HK-2 (cell line): ENCODE data around the gene ALG11.
"Not testable (repeated sequence)": the region's sequence is repeated elsewhere in the genome, so short reads cannot be mapped to it uniquely, and the experiment has no call there.

ENCODE experiments used
- DNase-seq: peaks from one replicate; pipeline ENCODE4 v3.0.0-alpha.2; 2018; ENCODE audit not compliant: unreplicated experiment

The ALG11 gene, protein sequence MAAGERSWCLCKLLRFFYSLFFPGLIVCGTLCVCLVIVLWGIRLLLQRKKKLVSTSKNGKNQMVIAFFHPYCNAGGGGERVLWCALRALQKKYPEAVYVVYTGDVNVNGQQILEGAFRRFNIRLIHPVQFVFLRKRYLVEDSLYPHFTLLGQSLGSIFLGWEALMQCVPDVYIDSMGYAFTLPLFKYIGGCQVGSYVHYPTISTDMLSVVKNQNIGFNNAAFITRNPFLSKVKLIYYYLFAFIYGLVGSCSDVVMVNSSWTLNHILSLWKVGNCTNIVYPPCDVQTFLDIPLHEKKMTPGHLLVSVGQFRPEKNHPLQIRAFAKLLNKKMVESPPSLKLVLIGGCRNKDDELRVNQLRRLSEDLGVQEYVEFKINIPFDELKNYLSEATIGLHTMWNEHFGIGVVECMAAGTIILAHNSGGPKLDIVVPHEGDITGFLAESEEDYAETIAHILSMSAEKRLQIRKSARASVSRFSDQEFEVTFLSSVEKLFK

DNA sequence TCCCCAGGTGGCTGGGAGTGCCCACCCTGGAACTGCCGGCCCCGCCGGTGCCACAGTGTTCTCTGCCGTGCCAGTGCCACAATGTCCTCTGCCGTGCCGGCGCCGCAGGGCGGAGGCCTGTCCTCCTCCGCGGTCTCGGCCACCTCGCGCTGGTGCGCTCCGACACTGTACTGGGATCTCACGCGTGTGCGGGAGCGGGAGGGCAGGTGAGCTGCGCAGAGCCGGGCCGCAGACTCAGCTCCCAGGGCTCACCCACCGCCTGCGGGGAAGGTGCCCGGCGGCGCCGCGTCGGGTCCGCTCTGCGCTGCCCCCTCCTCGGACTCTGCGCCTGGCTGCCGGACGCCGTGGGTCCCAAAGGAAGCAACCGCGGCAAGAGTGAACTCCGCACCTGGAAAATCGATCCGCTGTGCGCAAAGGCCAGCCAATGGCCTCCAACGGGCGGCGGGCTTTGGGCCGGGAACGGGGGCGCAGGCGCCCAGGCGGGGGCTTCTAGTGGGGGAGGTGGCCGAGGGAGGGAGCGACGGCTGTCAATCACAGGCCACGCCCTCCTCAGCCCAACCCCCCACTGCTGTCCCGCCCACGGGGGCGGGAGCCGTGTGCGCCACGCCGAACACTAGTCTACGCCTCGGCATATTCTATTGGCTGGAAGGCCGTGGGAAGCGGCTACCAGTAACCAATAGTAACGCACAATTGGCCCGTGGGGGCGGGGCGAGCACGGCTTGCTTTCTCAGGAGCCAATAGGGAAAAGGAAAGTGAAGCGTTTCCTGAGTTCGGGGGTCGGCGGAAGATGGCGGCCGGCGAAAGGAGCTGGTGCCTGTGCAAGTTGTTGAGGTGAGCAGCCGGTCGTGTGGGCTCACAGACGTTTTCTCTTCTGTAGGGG, at the start of gene ALG11:
Gene ALG11 (plus strand): TSS at position 767 of the 880 bp plus-strand sequence. CDS start 21 bp downstream, at position 788.
- peak; percentile 97 for DNase-seq

DNA sequence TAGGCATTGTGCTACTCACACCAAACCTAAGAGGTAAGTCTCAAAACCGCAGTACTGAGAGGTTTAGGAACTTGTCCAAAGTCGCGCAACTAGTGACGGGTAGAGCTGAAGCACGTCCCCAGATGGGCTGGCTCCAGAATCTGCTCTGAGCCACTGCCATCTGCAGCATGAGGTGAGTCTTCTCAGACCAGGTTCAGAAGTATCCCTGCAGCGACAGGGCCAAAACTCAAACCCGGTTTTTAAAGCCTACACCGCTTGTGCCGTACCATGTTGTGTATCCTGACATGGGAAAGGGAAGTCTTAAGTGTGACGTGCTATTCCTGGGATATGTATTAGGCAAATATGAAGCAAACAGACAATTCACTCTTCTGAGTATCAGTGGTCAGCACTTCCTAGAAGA, 46.0 kb upstream of the ALG11 start:
- DNase-seq: no peak

DNA sequence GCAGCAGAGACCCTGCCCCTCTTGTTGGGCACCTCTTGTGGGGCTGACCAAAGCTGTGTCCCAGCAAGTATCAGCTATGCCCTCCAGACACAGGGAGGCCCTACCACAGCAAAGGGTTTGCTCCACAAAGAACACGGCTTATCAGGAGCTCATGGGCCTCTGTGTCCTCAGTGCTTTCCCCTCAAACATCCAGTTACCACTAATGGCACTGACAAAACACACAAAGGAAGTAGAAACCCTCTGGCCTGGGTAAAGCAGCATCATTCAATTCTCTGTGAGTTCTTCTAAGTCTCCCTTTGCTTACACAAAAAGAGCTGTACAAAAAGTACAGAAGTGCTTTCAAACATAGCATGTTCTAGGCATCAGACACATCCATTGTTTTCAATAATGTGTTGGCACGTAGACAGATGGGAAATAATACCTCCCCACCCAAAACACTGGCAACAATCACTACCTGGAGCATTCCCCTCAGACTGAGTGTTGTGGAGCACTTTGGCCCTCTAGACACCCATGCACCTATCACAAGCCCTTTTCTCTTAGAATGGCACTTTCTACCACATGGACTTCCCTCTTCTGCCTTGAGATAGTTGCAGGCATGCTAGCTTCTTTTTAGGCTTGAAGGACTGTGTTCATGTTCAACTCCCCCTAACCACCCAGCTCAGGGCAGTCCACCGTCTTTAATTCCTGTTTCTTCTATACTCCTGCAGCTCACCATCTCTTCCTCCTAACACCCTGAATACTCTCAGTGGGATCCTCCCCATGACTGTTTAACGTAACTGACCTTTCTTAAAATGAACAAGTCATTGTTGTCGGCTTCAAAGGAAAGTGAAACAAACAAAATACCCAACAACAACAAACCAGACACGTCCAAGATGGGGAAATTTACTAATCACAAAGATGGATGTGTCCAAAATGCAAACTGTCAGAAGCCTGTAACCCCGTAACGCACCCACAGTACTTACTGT, 44.4 kb upstream of the ALG11 start:
- DNase-seq: no peak

DNA sequence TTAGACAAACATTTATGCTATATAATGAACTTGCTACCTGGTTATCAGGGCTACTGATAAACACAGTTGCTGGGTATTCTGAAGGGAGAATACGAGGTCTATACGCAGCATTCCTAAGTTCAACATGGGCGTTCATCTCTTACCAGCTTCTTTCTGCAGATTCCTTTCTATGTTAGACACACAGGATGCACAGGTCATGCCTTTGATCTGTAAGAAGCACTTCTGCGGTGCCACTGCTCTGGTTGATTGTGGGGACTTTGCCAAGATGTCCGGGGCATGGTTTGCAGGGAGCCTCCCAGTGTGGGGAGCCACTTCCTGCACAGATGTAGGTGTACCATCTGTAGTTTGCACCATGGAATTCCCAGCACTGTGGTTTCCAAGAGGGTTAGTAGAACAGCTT, 41.8 kb upstream of the ALG11 start:
- no peak for DNase-seq

DNA sequence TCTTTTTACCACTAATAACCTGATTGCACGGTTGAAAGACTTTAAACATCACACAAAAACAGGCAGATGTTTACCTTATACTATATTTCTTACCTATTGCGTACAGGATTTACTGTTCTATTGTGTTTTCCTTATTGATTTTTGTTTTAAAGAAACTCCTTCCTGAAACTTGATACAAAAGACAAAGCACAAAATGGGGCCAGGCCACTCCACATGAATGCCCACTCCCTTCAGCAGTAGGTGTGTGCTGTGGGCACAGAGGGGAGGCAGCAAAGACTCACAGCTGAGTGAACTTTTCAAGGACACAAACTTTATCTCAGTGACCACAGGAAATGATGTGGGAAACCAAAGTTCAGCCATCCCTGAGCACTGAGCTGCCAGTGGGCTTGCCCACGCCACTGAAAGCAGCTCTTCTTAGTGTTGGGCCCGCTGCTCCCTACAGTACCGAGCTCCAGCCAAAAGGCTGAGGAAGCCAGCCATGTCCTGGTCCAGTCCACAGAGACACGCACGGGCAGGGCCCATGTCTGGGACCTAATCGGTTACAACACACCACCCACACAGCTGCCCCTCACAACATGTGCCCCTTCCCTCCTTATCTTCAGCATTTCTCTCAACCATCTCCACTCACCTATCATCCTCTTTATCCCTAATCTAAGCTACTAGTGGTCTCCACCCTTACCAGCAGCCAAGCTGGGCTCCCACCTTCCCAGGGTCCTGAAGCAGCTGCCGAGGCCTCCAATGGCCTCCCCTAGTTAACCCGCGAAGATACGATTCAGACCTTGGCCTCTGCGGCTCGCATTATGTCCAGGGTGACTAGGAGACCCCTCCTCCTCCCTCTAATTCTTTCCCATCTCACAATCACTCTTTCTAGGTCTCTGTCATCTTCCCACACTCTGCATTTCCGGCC, 40.4 kb upstream of the ALG11 start:
- no peak for DNase-seq

DNA sequence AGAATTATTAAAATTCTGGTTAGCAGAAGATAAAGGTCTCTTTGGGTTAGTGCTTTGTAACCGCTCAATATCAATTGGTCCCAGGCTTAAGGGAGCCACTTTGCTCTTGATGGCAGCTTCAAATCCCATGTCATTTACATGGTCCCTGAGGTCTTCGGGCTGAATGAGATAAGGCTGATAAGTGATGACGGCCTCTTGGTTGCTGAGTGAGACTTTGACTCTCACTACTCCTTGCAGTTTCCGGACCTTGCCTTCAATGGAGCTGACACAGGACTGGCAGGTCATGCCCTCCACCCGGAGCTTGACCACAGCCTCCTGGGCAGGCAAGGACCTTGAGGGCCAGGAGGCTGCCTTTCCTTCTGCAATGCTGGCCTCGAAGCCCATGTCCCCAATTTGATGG, 37.7 kb upstream of the ALG11 start:
- no peak for DNase-seq

DNA sequence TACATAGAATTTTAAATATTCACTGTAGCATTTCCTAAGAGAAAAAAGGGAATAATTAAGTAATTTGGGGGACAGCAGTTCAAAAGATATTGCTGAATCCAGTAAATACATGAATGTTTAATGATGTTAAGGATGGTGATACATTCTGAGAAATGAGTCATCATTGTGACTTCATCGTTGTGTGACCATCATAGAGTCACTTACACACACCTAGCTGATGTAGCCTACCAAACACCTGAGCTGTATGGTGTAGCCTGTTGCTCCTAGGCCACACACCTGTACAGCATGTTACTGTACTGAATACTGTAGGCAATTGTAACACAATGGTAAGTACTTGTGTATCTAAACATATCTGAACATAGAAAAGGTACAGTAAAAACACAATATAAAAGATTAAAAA, 35.8 kb upstream of the ALG11 start:
- DNase-seq: no peak

DNA sequence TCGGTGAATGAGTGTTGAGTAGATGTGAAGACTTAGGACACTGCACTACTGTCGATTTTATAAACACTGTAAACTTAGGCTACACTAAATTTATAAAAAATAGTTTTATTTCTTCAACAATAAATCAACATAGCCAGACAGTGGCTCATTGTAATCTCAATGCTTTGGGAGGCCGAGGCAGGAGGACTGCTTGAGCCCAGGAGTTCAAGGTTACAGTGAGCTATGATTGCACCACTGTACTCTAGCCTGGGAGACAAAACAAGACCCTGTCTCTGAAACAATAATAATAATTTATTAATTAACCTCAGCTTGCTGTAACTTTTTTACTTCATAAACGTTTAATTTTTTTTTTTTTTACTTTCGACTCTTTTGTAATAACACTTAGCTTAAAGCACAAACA, 35.3 kb upstream of the ALG11 start:
- no peak for DNase-seq

DNA sequence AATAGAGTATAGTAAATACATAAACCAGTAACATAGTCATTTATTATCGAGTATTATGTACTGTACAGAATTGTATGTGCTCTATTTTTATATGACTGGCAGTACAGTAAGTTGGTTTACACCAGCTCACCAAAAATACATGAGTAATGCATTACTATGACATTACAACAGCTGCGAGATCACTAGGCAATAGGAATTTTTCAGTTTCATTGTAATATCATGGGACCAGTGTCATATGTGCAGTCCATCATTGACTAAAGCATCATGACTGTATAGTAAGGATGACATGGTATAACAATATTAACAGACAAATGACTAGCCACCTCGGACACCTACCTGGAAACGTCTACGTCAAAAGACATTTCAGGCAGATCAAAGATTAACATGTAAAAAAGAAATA, 34.6 kb upstream of the ALG11 start:
- DNase-seq: no peak

DNA sequence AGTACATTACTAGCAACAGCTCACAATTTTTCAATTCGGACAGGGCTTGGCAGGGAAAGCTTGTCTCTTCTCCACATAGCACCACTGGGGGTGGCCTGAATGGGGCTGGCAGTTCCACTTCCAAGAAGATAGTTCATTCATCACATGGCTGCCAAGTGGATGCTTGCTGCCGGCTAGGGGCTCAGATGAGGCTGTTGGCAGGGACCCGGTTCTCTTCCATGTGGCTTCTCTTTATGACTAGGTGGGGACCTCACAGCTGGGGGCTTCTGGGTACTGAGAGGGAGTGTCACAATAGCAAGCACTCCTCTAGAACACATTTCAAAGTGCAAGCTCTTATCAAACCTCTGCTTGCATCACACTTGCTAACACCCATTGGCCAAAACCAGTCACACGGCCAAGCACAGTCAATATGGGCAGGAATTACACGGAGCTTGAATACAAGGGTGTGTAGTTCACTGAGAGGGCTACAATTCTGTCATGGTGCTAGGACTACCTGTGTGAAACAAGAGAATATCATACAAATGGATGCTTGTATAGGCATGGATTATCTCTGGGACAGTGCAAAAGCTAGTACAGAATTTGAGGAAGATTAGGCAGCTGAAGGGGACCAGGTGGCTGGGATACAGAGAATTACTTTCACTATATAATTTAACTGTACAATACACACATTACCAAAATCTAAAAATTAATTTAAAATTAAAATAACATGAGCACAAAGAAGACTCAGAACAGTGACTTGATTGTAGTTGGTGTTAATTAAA, 33.2 kb upstream of the ALG11 start:
- no peak for DNase-seq

DNA sequence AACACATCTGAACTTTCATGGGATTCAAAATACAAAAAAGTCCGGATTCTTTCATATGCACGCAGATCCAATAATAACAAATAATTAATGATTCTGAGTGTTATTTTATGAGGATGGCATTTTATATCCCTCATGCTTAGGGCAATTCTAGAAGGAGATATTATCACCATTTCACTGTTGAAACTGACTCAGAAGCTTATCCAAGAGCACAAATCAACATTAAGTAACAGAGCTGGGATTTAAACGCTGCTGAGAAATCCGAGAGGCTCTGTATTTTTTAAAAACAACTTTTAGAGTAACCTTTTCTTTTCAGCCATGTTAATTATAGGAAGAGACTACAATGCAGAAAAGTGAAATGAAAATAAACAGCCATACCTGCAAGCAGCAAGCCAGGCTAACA, 31.3 kb upstream of the ALG11 start:
- no peak for DNase-seq

DNA sequence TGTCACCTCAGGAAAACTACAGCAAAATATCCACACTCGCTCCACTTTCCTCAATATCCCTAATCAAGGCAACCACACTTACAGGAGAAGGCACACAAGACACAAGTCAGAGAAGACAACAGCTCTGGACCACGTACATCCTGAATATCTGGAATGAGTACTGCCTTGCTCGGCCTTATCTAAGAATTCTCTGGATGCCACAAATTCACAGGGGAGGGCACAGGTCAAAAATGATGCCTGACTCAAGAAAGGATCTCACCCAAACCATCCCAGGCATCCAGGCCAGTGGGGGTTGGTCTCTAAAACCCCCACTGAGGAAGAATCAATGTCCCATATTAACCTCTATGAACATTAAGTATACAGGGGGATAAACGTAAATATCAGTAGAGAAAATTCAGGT, 30.8 kb upstream of the ALG11 start:
- no peak for DNase-seq

DNA sequence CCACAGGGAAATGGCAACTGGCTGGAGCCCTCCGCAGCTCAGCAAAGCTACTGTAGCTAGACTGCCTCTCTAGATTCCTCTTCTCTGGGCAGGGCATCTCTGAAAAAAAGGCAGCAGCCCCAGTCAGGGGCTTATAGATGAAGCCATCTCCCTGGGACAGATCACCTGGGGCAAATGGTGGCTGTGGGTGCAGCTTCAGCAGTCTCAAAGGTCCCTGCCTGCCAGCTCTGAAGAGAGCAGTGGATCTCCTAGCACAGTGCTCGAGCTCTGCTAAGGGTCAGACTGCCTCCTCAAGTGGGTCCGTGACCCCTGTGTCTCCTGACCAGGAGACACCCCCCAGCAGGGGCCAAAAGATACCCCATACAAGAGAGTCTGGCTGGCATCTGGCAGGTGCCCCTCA, 28.9 kb upstream of the ALG11 start:
- not testable (repeated sequence) for DNase-seq

DNA sequence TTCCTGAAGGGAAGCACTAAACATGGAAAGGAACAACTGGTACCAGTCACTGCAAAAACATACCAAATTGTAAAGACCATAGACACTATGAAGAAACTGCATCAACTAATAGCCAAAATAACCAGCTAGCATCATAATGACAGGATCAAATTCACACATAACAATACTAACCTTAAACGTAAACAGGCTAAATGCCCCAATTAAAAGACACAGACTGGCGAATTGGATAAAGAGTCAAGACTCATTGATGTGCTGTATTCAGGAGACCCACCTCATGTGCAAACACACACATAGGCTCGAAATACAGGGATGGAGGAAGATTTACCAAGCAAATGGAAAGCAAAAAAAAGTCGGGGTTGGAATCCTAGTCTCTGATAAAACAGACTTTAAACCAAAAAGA, 27.3 kb upstream of the ALG11 start:
- DNase-seq: not testable (repeated sequence)

DNA sequence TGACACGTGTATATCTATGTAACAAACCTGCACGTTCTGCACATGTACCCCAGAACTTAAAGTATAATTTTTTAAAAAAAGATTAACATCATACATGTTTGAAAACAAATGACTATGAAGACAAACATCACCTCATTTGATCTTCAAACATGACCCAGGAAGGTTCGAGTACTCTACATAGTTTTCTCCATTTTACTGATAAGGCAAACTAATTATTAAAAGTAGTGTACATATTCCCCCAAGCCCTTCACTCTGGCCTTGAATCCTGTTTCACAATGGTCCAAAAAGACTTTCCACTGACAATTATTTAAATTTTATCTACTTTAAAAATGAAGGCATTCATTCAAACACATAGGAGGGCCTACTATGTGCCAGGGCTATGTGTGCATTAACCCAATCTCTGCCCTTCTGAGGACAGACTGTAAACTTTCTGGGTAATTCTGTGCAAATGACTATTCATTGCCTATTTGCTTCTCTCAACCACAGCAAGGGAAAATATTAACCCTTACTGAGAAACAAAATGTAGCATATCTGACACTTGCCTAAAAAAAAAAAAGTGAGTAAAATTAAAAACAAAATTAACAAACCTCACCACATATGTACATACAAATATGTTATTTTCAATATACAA, 23.1 kb upstream of the ALG11 start:
- no peak for DNase-seq

DNA sequence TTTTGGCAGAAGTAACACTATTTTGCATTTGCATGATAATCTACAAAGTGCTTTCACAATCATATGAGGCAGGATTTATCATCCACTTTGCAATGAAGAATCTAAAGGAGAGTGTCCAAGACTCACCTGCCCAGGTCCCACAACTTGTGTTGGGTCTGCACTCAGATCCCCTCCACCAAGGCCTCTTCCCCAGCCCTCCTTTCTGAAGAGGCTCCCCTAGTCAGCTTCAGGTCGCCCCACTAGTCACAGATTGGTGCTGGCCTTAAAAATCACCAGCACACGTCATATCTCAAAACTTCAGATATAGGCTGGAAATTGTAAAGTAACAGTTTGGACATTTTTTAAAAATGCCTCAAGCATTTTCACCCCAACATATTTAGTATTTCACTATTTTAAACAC, 18.5 kb upstream of the ALG11 start:
- no peak for DNase-seq

DNA sequence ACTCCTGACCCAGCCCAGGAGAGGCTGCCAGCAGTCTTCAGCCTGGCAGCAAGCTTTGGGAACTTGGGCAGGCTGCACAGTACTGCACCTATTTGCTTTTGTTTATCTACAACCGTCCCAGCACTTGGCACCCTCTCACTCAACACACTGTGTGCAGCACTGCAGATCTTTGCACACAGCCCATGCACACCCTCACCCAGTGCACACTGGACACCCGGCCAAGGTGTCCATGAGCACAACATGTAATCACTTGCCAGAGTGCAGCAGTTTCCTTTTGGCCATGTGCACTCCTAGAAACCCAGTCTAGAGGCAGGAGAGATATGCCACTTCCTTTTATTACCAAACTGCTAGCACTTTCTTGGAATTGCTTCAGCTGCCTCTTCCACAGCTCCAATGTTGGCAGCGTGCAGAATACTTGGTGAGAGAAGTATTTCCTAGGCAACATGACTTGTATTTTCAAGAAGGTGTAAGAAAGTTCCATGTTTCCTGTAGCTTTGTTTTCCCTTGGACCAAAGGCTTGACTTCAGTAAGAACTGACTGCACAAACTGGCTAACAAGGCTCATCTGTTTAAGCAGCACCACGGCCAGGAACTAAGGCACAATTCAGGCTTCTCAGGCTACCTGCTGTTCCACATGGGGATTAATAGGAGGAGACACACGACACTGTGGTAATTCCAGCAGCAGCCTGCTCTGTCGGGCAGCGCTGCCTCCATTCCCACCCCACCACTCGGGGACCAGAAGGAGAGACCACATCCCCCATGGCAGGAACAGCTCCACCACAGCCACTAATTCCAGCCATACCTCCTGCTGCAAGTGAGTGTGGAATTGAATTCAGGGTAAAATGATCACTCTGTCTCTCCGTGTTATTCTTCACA, 16.3 kb upstream of the ALG11 start:
- DNase-seq: no peak

DNA sequence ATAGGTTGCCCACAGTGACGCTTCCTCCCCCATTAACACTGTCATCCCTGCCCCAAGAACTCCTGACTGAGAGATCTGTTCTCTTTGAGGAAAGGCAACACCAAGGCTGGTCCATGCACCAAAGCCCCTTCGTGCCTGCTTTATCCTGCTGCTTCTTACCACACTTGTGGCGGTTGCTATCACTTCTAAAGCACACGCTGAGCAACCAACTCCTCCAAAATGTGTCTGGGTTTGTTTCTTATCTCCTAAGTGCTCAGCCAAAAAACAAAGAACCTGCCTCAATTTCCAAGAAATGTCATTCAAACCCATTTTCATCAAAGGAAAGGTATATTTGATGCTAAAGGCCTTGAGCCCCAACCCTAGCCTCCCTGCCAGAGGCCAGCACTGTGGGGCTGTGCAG, 15.6 kb upstream of the ALG11 start:
- no peak for DNase-seq
